AG09319 (cell line): ENCODE data around the gene ADAM23.

Source experiments
- DNase-seq: peaks from one replicate; pipeline ENCODE4 v3.0.0-alpha.2; 2010; ENCODE audit warnings: low read depth; ENCODE audit errors: extremely low read depth
- TF ChIP-seq, protein P1 (sequence below): IDR thresholded peaks from 2 replicates; pipeline ENCODE4 v1.5.1; 2011; ENCODE audit warnings: low read depth, mild to moderate bottlenecking, inconsistent platforms, low read length, moderate library complexity

The ADAM23 gene

DNA sequence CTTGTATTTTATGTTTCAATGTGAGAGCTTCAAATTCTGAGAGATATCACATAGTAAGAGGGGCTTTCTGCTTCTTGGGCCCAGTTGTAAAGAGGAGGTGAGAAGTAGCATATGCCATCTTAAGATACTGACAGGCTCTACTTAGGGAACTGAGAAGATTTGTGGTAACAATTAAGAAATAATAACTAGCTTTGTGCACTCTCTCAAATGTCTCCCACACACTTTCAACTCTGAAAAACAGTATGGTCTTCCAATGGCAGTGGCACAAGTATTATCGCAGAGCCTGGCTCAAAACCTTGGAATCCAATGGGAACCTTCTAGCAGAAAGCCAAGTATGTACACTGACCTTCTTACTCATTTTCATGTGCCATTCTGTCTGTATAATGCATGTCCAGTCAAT, 118.6 kb downstream of the ADAM23 start:
- TF ChIP-seq, protein P1, sequence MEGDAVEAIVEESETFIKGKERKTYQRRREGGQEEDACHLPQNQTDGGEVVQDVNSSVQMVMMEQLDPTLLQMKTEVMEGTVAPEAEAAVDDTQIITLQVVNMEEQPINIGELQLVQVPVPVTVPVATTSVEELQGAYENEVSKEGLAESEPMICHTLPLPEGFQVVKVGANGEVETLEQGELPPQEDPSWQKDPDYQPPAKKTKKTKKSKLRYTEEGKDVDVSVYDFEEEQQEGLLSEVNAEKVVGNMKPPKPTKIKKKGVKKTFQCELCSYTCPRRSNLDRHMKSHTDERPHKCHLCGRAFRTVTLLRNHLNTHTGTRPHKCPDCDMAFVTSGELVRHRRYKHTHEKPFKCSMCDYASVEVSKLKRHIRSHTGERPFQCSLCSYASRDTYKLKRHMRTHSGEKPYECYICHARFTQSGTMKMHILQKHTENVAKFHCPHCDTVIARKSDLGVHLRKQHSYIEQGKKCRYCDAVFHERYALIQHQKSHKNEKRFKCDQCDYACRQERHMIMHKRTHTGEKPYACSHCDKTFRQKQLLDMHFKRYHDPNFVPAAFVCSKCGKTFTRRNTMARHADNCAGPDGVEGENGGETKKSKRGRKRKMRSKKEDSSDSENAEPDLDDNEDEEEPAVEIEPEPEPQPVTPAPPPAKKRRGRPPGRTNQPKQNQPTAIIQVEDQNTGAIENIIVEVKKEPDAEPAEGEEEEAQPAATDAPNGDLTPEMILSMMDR = no peak
- DNase-seq = no peak

DNA sequence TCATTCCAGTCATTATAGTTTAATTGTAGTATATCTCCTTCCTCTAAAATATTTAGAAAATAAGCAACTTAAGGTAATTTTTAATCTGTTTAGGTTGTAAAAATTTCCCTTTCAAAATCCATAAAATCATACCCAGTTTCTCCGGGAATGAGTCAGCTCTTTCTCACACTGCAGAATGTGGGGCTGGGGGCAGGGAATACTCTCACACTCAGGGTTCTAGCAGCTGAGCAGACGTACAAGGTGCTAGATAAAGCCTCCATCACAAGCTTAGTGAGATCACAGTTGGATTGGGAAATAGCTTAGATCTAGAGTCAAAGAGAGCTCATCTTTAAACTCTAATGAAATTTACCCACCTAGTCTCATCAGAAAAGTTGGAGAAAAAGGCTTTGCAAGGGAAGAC, 119.0 kb downstream of the ADAM23 start:
- no peak for DNase-seq

DNA sequence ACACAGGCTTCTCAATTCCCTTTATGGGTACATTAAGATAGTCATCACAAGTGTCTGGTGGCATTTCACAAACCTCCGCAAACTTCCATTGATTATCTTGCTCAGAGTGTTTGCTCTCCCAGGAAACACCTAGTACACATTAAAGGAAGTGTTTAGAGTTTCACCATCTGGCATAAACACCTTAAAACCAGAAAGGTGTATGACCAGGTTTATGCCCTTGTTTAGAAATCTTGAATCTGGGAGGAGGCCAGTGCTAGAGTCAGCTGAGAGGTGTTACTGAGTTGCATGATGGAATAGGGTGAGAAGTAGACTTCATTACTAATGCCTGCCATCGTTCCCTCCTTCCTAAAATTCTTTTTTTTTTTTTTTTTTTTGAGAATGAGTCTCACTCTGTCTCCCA, 120.0 kb downstream of the ADAM23 start:
- TF ChIP-seq, protein P1 = no peak
- no peak for DNase-seq

More for the DNA sequence above, 119.0 kb downstream of the ADAM23 start:
- TF ChIP-seq, protein P1 = no peak

DNA sequence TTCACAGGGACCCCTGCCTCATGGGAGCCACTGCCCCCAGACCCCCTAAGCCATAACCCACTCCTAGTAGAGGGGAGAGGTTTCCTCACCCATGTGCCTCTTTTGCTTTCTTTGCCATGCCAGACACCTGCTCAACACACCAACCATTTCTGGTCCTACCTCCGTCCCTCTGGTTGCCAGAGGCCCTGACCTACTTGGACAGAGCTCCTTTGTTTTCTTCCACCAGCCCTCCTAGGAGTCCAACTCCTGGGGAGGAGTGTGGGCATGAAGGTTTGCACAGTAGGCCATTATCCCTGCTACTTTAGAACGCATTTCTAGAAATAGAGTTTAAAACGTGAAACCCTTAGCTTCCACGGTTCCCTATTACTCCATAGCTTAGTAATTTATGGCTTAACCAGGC, 122.3 kb downstream of the ADAM23 start:
- no peak for DNase-seq
- TF ChIP-seq, protein P1 = no peak

DNA sequence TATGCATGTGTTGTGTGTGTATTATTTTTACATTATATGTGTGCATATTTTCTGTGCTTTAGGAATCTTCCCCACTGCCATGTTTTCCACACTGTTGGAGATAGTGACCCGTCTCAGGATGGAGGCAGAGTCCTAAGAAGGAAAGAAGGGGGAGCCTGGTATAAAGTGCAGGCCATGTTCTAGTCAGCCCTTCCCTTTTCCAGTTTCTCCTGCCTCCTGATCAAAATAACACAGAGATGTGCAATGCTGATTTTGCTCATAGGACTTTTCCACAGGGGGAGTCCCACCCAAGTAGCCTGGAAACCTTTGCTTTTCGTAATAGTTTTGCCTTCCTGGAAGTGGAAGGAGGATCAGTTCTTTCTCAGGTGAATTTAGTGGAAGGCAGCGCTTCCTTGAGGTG, 126.1 kb downstream of the ADAM23 start:
- DNase-seq = no peak
- TF ChIP-seq, protein P1 = no peak

DNA sequence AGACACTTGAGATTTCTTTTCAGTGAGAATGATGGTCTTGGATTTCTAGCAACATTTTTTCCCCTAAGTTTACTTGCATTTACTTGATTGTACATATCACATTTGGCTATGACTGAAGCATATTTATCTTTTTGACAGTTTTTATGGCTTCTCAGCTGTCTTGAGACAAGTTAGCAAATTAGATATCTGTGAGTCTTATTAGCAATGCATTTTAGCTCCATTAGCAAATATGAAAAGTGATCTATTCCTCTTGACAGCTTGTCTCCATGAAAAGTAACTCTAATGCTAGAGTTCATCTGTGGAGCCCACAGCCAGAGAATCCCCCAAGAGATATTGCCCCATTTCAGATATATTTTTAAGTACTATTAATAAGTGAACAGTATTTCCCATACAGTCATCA, 126.9 kb downstream of the ADAM23 start:
- TF ChIP-seq, protein P1 = no peak
- DNase-seq = no peak

DNA sequence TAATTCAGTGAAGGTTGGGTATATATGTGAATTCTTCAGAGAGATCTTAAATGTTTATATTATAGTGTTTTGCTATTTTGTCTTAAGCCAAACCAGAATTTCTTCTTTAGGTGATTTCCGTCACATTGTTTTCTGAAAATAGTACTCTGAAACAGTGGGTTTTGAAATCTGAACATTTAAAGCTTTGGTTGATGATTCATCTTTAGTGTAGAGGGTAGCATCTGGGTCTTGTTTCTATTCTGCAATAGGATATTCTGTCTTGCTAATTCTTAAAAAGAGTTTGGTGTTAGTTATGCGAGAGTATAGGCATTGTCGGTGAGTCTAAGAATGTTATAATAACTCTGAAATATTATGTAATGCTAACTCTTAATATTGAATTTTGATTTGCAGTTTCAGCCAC, 129.4 kb downstream of the ADAM23 start:
- no peak for DNase-seq
- TF ChIP-seq, protein P1 = no peak
